Breast epithelium (tissue), 4 donors: ENCODE results near the gene HDAC4. TPM values are rescaled to one million over a fixed set of nuclear protein-coding genes. Genes with fewer than 3 reads are reported as not detected.

Experiments used
- DNase-seq, 2 donors: peaks; one replicate each; pipeline ENCODE4 v3.0.0-alpha.2; 2019; ENCODE audit warnings: low spot score in 2 of 2
- H3K27ac ChIP-seq, 2 donors: fragments of 200-600 bp; sonication (generic) in 1 of 2; one replicate each; pipeline ENCODE4 v1.5.1; 2016 to 2019; ENCODE audit warnings: mild to moderate bottlenecking in 1 of 2
- H3K27me3 ChIP-seq, 2 donors: fragments of 200-600 bp; sonication (generic) in 1 of 2; one replicate each; pipeline versions ENCODE4 v1.5.1 to v1.6.0; 2017 to 2019; ENCODE audit warnings: control low read depth in 1 of 2, mild to moderate bottlenecking in 1 of 2
- H3K36me3 ChIP-seq: fragments of 200-600 bp; one replicate; pipeline ENCODE4 v1.5.1; 2019
- H3K4me1 ChIP-seq, 2 donors: fragments of 200-600 bp; sonication (generic); one replicate each; pipeline ENCODE4 v1.5.1; 2016 to 2019; ENCODE audit warnings: control low read depth in 1 of 2
- H3K4me3 ChIP-seq, 3 donors: fragments of 200-600 bp; sonication (generic); 1 replicate in 2 of 3; 2 replicates in 1 of 3; pipeline ENCODE4 v1.5.1; 2016 to 2019; ENCODE audit warnings: mild to moderate bottlenecking in 3 of 3, moderate library complexity in 2 of 3
- H3K9me3 ChIP-seq, 2 donors: fragments of 200-600 bp; sonication (generic) in 1 of 2; one replicate each; pipeline ENCODE4 v1.5.1; 2016 to 2019; ENCODE audit warnings: control low read depth in 1 of 2
- CTCF ChIP-seq, 3 donors: fragments of 450-650 bp; IDR thresholded peaks; one replicate each; pipeline ENCODE4 v1.5.1; 2016 to 2017; ENCODE audit warnings: antibody characterized with exemption in 3 of 3, mild to moderate bottlenecking in 3 of 3, moderate library complexity in 3 of 3
- POLR2A ChIP-seq: fragments of 450-650 bp; IDR thresholded peaks from one replicate; pipeline ENCODE4 v1.6.1; 2016; ENCODE audit warnings: antibody characterized with exemption, mild to moderate bottlenecking, moderate library complexity
- POLR2AphosphoS5 ChIP-seq, 3 donors: sonication (generic); formaldehyde crosslinking; IDR thresholded peaks; one replicate each; pipeline ENCODE4 v1.6.1; 2017; ENCODE audit warnings: antibody characterized with exemption in 3 of 3
- intact Hi-C: fragments of 100-400 bp; cut with DNase I; formaldehyde crosslinking; loops from one replicate; pipeline ENCODE4 v1.15.1; 2023; ENCODE audit warnings: low total_unique reads
- total RNA-seq, 3 donors: library from RNA; depleted of rRNA; stranded (reverse); fragments of >200 nt; gene quantifications; one replicate each; pipeline ENCODE4 v1.1.0, GENCODE V29; 2016

HDAC4 gene
- total RNA-seq, 3 donors from 2014 or later, result 20.3 to 36.0 (median 32.8) TPM

- DNase-seq, result no peak
- intact Hi-C loops, result no loop called here
- H3K27ac ChIP-seq, result no peak overlapping the region
These were observed 151.0 kb downstream of the HDAC4 start for GRCh38 chr2:239249776-239250175.

GRCh38 chr2:239249048-239249447 is 151.8 kb downstream of the HDAC4 start:
- no peak overlapping the region for H3K27ac ChIP-seq
- no peaks in the 10 kb centered on the region for H3K36me3 ChIP-seq
- intact Hi-C loops, result no loop called here
- no peaks in the 10 kb centered on the region for H3K9me3 ChIP-seq
- H3K4me1 ChIP-seq, result no peaks in the 10 kb centered on the region
- DNase-seq, result no peak
- H3K27me3 ChIP-seq, result no peaks in the 10 kb centered on the region
- TF ChIP-seq CTCF (IDR thresholded peaks at IDR 0.05) (no peak), POLR2A (no peak), POLR2AphosphoS5 (IDR thresholded peaks at IDR 0.05) (no peak)
- no peak overlapping the region for H3K4me3 ChIP-seq

More at GRCh38 chr2:239249776-239250175, 151.0 kb downstream of the HDAC4 start:
- Histone ChIP-seq H3K36me3 (no peaks in the 10 kb centered on the region), H3K4me3 (no peak overlapping the region), H3K27me3 (no peaks in the 10 kb centered on the region), H3K4me1 (no peaks in the 10 kb centered on the region), H3K9me3 (no peaks in the 10 kb centered on the region)
- TF ChIP-seq CTCF (IDR thresholded peaks at IDR 0.05) (no peak), POLR2A (no peak), POLR2AphosphoS5 (IDR thresholded peaks at IDR 0.05) (no peak)

GRCh38 chr2:239247401-239248245 is 153.2 kb downstream of the HDAC4 start:
- DNase-seq, result no peak
- H3K27ac ChIP-seq, result no peak overlapping the region
- intact Hi-C loops, result no loop called here
- TF ChIP-seq CTCF (IDR thresholded peaks at IDR 0.05) (no peak), POLR2A (no peak), POLR2AphosphoS5 (IDR thresholded peaks at IDR 0.05) (no peak)
- no peaks in the 10 kb centered on the region for H3K9me3 ChIP-seq
- no peak overlapping the region for H3K4me3 ChIP-seq
- no peaks in the 10 kb centered on the region for H3K36me3 ChIP-seq
- no peaks in the 10 kb centered on the region for H3K27me3 ChIP-seq
- H3K4me1 ChIP-seq, result no peaks in the 10 kb centered on the region

GRCh38 chr2:239246723-239247122 is 154.1 kb downstream of the HDAC4 start:
- peak in 1 of 2 donors; percentile 51 for DNase-seq
- peak overlapping the region in 1 of 2 donors; percentile 45 for H3K27ac ChIP-seq
- H3K4me1 ChIP-seq, result no peaks in the 10 kb centered on the region
- no peaks in the 10 kb centered on the region for H3K27me3 ChIP-seq
- intact Hi-C loops, result no loop called here
- peak overlapping the region in 2 of 3 donors; percentile 47 to 58 for H3K4me3 ChIP-seq
- TF ChIP-seq POLR2AphosphoS5 (IDR thresholded peaks at IDR 0.05), result no peak
- TF ChIP-seq CTCF (IDR thresholded peaks at IDR 0.05), result no peak
- no peak for TF ChIP-seq POLR2A
- no peaks in the 10 kb centered on the region for H3K9me3 ChIP-seq
- H3K36me3 ChIP-seq, result no peaks in the 10 kb centered on the region

GRCh38 chr2:239245872-239246721 is 154.7 kb downstream of the HDAC4 start:
- intact Hi-C loops, result no loop called here
- TF ChIP-seq POLR2AphosphoS5 (IDR thresholded peaks at IDR 0.05) (no peak), POLR2A (no peak), CTCF (IDR thresholded peaks at IDR 0.05) (no peak)
- no peaks in the 10 kb centered on the region for H3K4me1 ChIP-seq
- no peaks in the 10 kb centered on the region for H3K36me3 ChIP-seq
- H3K4me3 ChIP-seq, result peak overlapping the region in 2 of 3 donors; percentile 47 to 58
- peak in 1 of 2 donors; percentile 52 for DNase-seq
- H3K27me3 ChIP-seq, result no peaks in the 10 kb centered on the region
- peak overlapping the region; percentile 3 to 45 for H3K27ac ChIP-seq
- no peaks in the 10 kb centered on the region for H3K9me3 ChIP-seq
